GM21381 (cell line): ENCODE data around the gene HECTD1.
"Not testable (repeated sequence)": the region's sequence is repeated elsewhere in the genome, so short reads cannot be mapped to it uniquely, and the experiment has no call there.

Source experiments
- ATAC-seq: cut with Tn5 transposase; IDR thresholded peaks from one replicate; pipeline ENCODE4 v1.9.1; 2021; ENCODE audit warnings: mild to moderate bottlenecking, moderate library complexity; ENCODE audit not compliant: unreplicated experiment

HECTD1 gene

GRCh38 chr14:31229009-31229408 lies 21.4 kb upstream of the HECTD1 start:
- ATAC-seq: no peak

DNA sequence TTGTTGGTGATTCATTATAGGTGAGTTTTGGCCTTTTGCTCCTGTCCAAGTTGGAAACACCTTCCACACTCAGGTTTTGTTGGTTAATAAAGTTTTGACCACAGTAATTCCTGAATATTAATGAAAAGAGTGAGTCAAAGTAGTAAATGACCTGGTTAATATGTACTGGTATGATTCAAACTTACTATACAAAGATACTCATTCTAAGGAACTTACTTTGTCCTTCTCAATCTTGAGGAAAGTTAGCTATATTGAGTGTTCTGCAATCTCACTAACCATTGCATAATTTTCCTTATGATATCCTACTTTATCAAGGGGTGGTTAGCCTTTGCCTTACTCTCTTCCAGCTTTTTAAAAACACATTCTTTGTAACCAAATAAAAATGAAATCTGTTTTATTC lies 20.9 kb upstream of the HECTD1 start:
- no peak for ATAC-seq

- ATAC-seq: no peak
Measured at GRCh38 chr14:31224808-31225207, 17.2 kb upstream of the HECTD1 start.

GRCh38 chr14:31223331-31223730 lies 15.7 kb upstream of the HECTD1 start:
- ATAC-seq: no peak

DNA sequence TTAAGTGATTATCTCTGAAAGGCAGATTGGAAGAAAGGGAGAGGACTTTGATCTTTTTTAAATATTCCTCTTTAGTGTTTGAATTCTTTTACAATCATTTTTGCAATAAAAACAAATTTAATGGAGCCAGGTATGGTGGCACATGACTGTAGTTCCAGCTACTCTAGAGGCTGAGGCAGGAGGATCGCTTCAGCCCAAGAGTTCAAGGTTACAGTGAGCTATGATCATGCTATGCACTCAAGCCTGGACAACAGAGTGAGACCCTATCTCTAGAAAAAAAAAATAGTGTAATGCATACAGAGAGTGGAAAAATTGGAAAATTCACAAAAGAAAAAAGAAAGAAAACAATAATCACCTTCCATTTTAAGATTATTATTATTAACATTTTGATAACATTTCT lies 15.2 kb upstream of the HECTD1 start:
- ATAC-seq: no peak

GRCh38 chr14:31221266-31221665 lies 13.7 kb upstream of the HECTD1 start:
- no peak for ATAC-seq

DNA sequence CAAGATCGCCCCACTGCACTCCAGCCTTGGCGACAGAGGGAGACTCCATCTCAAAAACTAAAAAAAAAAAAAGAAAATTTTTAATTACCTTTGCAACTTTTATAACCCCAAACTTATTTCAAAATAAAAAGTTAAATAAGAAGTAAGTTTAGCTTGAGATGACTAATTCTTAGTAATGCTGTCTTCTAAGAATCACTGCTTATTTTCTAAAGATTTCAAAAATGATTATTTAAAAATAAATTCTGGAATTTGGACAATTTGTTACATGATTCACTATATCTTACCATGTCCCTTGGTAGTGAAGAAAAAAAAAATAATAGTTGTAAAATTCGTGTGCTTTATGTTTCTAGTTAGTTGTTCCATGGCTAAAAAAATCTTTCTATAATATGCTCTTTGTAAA lies 11.6 kb upstream of the HECTD1 start:
- no peak for ATAC-seq

GRCh38 chr14:31216359-31216758 lies 8.8 kb upstream of the HECTD1 start:
- ATAC-seq: no peak

- no peak for ATAC-seq
Measured at GRCh38 chr14:31212893-31213292, 5.3 kb upstream of the HECTD1 start.

DNA sequence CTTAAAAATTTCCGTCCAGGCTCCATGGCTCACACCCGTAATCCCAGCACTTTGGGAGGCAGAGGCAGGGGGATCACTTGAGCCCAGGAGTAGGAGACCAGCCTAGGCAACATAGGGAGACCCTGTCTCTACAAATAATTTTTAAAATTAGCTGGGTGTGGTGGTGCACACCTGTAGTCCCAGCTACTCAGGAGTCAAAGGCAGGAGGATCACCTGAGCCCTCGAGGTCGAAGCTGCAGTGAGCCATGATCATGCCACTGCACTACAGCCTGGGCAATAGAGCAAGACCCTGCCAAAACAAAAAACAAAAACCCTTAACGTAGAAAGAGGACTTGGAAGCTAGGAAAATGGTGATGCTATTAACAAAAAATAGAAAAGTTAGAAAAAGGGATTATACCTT lies 2.0 kb upstream of the HECTD1 start:
- no peak for ATAC-seq

GRCh38 chr14:31208546-31209424 lies 1.2 kb upstream of the HECTD1 start:
- ATAC-seq: no peak

DNA sequence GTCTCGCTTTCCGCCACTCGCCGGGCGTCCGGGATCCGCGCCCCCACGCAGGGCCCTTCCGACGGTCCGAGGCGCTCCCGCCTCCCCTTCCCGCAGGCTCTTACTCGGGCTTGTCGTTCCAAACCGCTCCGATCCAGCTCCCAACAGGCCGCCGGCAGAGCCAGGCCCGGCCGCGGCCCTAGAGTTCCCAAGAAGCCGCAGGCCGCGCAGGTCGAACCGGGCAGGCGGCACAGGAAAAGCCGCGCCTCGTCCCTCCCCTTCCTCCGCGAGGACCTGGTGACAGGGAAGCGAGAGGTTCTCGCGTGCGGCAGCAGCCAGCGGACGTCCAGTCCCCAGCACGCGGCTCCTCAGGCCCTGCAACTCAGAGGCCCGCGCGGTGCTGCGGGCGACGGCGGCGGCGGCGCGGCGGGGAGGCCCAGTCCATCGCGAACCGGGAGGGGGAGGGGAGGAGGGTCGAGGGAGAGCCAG lies 272 bp downstream of the HECTD1 start:
- peak; percentile 38 for ATAC-seq

DNA sequence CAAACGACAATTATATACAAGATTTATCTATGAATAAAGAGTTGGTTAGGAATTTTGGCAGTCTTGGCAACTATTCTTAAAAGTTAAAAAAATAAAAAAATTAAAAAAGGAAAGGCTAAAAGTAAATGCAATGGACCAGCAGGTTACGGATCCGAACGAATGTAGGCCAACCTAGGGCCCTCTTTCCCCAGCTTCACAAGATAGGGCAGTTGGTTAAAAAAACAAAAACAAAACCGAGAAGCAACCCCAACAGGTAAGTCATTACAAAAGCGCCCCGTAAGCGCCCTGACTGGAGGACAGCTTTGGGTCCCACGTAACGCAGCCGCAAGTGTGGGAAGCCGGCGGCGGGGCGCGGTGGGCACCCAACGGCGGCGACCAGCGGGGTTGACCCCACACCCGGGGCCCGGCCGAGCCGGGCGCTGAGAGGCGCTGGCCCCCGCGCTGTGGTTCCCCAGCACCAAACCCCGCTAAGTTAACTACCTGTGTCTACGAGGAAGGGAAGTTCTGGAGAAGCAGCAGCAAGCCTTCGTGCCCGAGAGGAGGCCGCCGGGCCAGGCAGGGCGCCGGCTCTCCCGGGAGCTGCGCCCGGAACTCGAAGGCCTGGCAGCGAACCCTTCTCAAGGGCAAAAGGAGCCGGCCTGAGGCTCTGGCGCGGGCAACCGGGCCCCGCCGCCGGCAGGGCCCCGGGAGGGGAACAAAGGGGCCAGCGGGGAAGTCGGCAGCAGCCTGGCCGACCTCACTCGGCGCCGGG lies 882 bp downstream of the HECTD1 start:
- ATAC-seq: peak; percentile 18

GRCh38 chr14:31205681-31206535 lies 1.7 kb downstream of the HECTD1 start:
- ATAC-seq: no peak

GRCh38 chr14:31204593-31205534 lies 2.7 kb downstream of the HECTD1 start:
- ATAC-seq: no peak

DNA sequence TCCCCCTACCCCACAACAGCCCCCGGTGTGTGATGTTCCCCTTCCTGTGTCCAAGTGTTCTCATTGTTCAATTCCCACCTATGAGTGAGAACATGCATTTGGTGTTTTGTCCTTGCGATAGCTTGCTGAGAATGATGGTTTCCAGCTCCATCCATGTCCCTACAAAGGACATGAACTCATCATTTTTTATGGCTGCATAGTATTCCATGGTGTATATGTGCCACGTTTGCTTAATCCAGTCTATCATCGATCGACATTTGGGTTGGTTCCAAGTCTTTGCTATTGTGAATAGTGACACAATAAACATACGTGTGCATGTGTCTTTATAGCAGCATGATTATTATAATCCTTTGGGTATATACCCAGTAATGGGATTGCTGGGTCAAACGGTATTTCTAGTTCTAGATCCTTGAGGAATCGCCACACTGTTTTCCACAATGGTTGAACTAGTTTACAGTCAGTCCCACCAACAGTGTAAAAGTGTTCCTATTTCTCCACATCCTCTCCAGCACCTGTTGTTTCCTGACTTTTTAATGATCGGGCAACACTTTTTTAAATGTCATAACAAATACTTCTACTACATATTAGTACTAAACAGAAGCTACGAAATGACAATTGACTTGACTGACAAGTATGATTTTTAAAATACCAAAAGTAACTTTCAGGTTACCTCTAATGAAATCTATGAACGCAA lies 3.5 kb downstream of the HECTD1 start:
- ATAC-seq: not testable (repeated sequence)

DNA sequence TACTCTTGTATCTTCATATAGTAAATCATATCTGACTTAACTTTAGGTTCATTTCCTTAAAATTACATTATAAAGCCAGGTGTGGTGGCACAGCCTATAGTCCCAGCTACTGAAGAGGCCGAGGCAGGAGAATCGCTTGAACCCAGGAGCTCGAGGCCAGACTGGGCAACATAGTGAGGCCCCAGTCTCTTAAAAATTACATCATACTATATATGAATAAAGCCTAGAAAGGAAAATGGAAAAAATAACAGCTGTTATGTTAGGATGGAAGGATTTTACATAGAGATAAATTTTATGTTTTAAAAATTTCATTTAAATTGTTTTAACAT lies 4.2 kb downstream of the HECTD1 start:
- no peak for ATAC-seq

- no peak for ATAC-seq
Measured at GRCh38 chr14:31201111-31201510, 6.5 kb downstream of the HECTD1 start.

DNA sequence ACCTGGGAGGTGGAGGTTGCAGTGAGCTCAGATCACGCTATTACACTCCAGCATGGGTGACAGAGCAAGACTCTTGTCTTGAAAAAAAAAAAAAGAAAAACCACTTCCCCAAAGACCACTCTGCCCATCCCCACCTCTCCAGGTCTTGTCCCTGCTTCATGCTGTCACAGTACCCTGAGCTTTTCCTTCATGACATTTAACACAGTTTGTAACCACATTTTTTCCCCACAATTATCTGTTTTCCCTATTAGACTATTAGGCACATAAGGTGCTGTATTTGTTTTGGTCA lies 6.9 kb downstream of the HECTD1 start:
- no peak for ATAC-seq

GRCh38 chr14:31197671-31198070 lies 9.9 kb downstream of the HECTD1 start:
- no peak for ATAC-seq
